ENCODE data around the gene CAMSAP2. TPM values are rescaled to one million over a fixed set of nuclear protein-coding genes. Genes with fewer than 3 reads are reported as not detected.

CAMSAP2 gene
- total and polyA plus RNA-seq, 2 of the 8 experiments (the other 6 are each of a cell fraction or from before 2014, with no cell fraction given) = 4.2 to 27.6 TPM

- CTCF ChIA-PET (ENCODE audit: partially characterized antibody) = no interaction called here
- POLR2A ChIA-PET (ENCODE audit: partially characterized antibody) = no interaction called here
- TF ChIP-seq RXRA (IDR thresholded peaks at IDR 0.05; ENCODE audit: insufficient read depth, low read depth, low read length) (no peak), KDM1A (IDR thresholded peaks at IDR 0.05; ENCODE audit: borderline replicate concordance, low read length) (no peak), RNF2 (IDR thresholded peaks at IDR 0.05; ENCODE audit: borderline replicate concordance, low read depth, low read length, missing control alignments, poor library complexity, severe bottlenecking) (no peak), SIN3A (conservative IDR thresholded peaks at IDR 0.05 in 1 of 2, IDR thresholded peaks at IDR 0.05 in 1 of 2; ENCODE audit: low read depth in 1 of 2, low read length in 2 of 2) (no peak), CBX8 (IDR thresholded peaks at IDR 0.05; ENCODE audit: borderline replicate concordance, low read depth, low read length) (no peak), BRCA1 (IDR thresholded peaks at IDR 0.05; ENCODE audit: low read depth, low read length) (no peak), HDAC2 (IDR thresholded peaks at IDR 0.05; ENCODE audit: borderline replicate concordance in 1 of 2, low read depth in 2 of 2, low read length in 2 of 2) (no peak), SRF (IDR thresholded peaks at IDR 0.05; ENCODE audit: low read depth, low read length) (no peak), SIX5 (IDR thresholded peaks at IDR 0.05; ENCODE audit: low read depth, low read length) (no peak), POLR2A (IDR thresholded peaks at IDR 0.05; ENCODE audit: control extremely low read depth in 1 of 2, low read depth in 2 of 2, low read length in 2 of 2) (no peak), BCL11A (IDR thresholded peaks at IDR 0.05; ENCODE audit: low read depth in 2 of 2, low read length in 2 of 2) (no peak), POU5F1 (IDR thresholded peaks at IDR 0.05; ENCODE audit: low read depth, low read length) (no peak), YY1 (IDR thresholded peaks at IDR 0.05; ENCODE audit: low read depth, low read length) (no peak), GABPA (IDR thresholded peaks at IDR 0.05; ENCODE audit: borderline replicate concordance, insufficient read depth, low read length) (no peak), CHD2 (IDR thresholded peaks at IDR 0.05; ENCODE audit: low read length) (no peak), FOSL1 (IDR thresholded peaks at IDR 0.05; ENCODE audit: insufficient read depth, low read depth, low read length) (no peak)
These were observed 14.6 kb upstream of the CAMSAP2 start for GRCh38 chr1:200724064-200724463.

More at GRCh38 chr1:200724064-200724463, 14.6 kb upstream of the CAMSAP2 start:
- Histone ChIP-seq H3K36me3 (ENCODE audit: control insufficient read depth in 2 of 4, insufficient read depth in 4 of 4, low read length in 3 of 4) (no peaks in the 10 kb centered on the region), H2BK15ac (ENCODE audit: low read length) (no peak overlapping the region), H3K27me3 (replicated peaks in 1 of 4; ENCODE audit: control insufficient read depth in 3 of 4, extremely low read depth in 1 of 4, insufficient read depth in 3 of 4, low read length in 3 of 4) (no peaks in the 10 kb centered on the region), H2AK5ac (ENCODE audit: low read depth, low read length) (no peak overlapping the region), H3K9me3 (ENCODE audit: insufficient read depth in 2 of 2, low read depth in 1 of 2, low read length in 1 of 2) (no peaks in the 10 kb centered on the region), H3K4ac (replicated peaks; ENCODE audit: insufficient read length, low read depth, low read length) (no peak overlapping the region), H2AFZ (ENCODE audit: low read length) (no peak overlapping the region), H3K56ac (replicated peaks; ENCODE audit: insufficient read length, low read depth, low read length) (no peak overlapping the region), H4K8ac (ENCODE audit: extremely low read depth, insufficient read depth, low read length) (no peak overlapping the region), H4K91ac (replicated peaks; ENCODE audit: insufficient read length, low read length) (no peak overlapping the region), H3K23ac (ENCODE audit: insufficient read length) (no peak overlapping the region), H3K4me3 (ENCODE audit: extremely low read depth in 1 of 4, insufficient read depth in 2 of 4, low read depth in 3 of 4, low read length in 4 of 4) (no peak overlapping the region), H3K23me2 (ENCODE audit: low read depth, low read length) (peaks cover 4% of the 10 kb centered on the region; the same call in 1 of the 2 replicates), H3K79me2 (ENCODE audit: control insufficient read depth in 1 of 2, insufficient read depth in 2 of 2, low read length in 2 of 2) (no peaks in the 10 kb centered on the region), H2BK120ac (replicated peaks; ENCODE audit: low read depth, low read length) (no peak overlapping the region), H4K20me1 (replicated peaks in 1 of 2; ENCODE audit: control insufficient read depth in 1 of 2, insufficient read depth in 2 of 2, low read length in 2 of 2) (no peaks in the 10 kb centered on the region), H3K4me1 (replicated peaks in 1 of 4; ENCODE audit: control insufficient read depth in 3 of 4, insufficient read depth in 4 of 4, low read length in 3 of 4) (no peaks in the 10 kb centered on the region), H3K79me1 (ENCODE audit: low read depth, low read length) (no peaks in the 10 kb centered on the region), H2BK20ac (ENCODE audit: low read length) (no peak overlapping the region), H3K27ac (ENCODE audit: low read depth, low read length) (no peak overlapping the region), H3K9ac (replicated peaks in 1 of 4; ENCODE audit: extremely low read depth in 1 of 4, low read depth in 3 of 4, low read length in 3 of 4) (no peak overlapping the region), H3K14ac (ENCODE audit: insufficient read length) (no peak overlapping the region), H2BK12ac (ENCODE audit: low read depth, low read length) (no peak overlapping the region), H3K18ac (ENCODE audit: extremely low read depth, low read length) (no peak overlapping the region), H4K5ac (ENCODE audit: insufficient read length, low read depth, low read length) (no peak overlapping the region), H2BK5ac (ENCODE audit: low read depth, low read length) (no peak overlapping the region), H3K4me2 (ENCODE audit: insufficient read depth in 1 of 2, low read depth in 2 of 2, low read length in 2 of 2) (no peak overlapping the region)
- DNase-seq (ENCODE audit: low read depth in 1 of 2, low spot score in 2 of 2) (no peak), FAIRE-seq (no peak)
